ENCODE results near the gene TMEM106A.
"Not testable (repeated sequence)": the region's sequence is repeated elsewhere in the genome, so short reads cannot be mapped to it uniquely, and the experiment has no call there.

The TMEM106A gene, protein sequence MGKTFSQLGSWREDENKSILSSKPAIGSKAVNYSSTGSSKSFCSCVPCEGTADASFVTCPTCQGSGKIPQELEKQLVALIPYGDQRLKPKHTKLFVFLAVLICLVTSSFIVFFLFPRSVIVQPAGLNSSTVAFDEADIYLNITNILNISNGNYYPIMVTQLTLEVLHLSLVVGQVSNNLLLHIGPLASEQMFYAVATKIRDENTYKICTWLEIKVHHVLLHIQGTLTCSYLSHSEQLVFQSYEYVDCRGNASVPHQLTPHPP

DNA sequence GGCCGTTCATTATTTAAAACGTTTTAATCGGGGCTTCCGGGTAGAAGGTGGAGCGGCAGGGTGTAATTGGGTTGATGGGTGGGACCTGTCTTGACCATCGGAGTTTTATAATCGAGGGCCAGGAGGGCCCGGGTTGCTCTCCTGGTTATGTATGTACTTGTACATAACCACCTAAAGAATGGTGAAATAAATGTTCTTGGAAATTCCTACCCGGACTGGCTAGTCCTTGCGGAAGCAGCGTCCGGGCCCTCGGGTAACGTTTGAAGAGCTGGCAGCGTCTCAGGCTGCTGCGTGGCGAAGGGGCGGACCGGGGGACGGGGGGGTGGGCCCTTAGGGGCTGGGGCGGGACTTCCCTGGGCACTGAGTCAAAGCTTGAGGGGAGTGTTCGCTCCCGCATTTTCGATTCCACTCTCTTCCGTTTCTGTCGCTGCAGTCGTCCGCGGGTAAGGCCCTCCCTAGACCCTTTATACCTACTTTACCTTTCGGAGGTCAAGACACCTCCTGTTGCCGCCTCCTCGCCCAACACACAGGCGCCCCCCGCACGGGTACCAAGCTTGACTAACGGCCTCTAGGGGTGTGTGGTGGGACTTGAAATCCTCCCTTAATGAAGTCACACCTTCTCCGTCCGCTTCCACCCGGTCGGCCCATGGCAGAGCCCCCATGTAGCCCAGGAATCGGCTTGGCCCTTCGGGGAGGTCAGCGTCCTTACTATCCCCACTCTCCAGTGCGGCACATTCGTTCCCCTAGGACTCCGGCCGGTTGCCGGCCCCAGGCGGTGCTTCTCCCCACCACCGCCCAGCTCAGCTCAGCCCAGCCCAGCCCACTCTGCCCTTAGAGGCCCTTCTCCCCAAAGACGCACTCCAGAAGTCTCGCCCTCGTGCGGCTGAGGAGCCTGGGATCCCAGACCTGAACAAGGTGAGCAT is at the start of gene TMEM106A:
Gene TMEM106A, plus strand, starts transcription at position 396 of the 923 bp plus-strand sequence. CDS start 1,167 bp downstream, outside the sequence.
- DNase-seq = peak; percentile 56 to 78 (median 70)

DNA sequence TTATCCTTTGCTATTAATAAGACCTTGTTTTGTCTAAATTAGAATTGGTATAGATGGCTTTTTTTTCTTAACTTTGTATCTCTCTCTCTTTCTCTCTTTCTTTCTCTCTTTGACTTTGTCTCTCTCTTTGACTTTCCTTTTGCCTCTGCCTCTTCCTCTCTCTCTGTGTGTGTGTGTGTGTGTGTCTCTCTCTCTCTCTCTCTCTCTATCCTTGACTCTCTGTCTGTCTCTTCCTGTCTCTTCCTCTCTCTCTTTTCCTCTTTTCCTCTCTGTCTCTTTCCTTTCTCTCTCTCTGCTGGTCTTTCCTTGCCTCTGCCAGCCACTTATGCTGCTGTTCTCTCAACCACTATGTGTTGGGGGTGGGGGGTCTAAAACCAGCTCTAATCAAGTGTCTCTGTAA is 45.7 kb upstream of the TMEM106A start:
- DNase-seq = not testable (repeated sequence)

DNA sequence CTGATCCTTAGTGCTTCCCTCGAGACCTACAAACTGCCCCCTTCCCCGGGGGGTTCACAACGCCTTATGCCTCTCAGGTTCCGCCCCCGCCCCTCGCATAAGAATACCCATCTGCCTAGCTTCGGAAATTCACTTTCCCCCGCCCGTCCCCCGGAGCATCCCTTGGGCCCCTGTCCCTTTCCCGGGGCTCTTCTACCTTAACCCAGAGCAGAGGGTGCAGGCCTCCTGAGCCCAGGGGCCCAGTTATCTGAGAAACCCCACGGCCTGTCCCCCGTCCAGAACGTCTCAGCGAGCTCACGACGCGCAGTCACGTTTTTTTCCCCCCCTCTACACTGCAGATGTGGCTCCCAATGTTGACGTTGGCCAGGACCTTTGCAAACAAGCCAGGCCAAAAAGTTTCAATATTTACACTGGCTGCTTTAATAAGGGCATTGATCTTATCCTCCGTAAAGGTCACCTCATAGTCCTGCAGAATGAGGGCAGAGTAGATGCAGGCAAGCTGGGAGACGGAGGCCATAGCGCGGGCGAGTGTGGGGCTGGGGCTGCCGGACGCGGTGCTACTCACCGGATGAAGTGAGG is 42.0 kb upstream of the TMEM106A start:
- peak in 1 of 6 experiments; percentile 18 for DNase-seq

DNA sequence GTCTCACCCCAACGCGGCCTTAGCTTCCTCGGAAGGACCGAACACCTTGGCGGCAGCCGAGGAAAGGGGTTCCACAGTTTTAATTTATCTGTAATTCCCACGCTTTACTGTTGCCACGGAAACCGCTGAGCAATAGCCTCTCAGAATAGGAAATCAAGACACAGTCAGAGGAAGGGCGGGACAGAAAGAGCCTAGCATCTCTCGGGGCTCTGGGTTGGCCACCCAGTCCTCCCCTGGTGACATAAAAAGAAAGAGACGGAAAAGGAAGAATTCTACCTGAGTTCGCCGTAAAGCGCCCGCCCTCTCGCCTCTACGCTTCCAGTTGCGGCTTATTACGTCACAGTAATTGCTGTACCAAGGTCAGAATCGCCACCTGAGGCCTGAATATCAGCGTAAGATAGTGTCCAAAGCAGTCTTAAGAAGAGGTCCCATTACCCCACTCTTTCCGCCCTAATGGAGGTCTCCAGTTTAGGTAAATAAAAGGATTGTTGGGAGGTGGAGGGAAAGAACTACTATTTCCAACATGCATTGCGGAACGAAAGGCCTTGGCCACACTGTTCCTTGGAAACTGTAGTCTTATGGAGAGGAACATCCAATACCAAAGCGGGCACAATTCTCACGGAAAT is 41.4 kb upstream of the TMEM106A start:
- DNase-seq = peak; percentile 73 to 94 (median 90)

DNA sequence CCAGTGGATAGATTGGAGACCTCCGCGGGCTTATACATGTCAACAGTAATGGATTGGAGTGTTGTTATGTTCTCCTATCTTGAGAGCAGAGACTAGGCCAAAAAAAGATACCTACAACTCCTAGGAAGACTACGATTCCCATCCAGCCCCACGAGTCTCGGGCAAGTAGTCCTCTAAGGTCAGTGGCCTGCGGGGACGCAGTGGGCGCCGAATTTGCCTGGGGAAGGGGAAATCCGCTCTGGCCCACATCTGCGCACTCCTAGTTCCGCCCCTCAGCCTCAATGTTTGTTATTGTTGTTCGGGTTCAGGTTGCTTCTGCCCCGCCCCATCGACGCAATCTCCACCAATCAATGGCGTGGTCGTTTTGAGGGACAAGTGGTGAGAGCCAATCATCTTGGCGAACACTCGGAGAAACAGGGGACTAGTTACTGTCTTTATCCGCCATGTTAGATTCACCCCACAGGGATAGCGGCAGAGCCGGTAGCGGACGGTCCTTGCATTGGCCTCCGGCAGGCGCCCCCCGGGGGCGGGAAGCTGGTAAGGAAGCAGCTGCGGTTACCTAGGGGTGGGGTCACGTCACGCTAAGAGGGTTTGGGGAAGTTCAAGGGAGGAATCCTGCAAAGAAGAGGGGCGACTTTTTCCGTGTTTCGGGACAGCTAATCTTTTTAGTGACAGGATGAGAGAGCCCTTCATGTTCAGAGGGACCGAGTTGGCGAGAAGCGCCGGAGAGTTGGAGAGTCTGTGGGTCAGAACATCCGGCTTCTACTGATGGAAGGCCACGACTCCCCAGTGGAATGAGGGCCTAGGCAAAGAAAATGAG is 40.7 kb upstream of the TMEM106A start, which contains the start of gene NBR1:
Gene NBR1, plus strand, starts transcription at position 449 of the 820 bp plus-strand sequence. CDS start 4,586 bp downstream, outside the sequence.
- peak; percentile 91 to 97 (median 96) for DNase-seq

DNA sequence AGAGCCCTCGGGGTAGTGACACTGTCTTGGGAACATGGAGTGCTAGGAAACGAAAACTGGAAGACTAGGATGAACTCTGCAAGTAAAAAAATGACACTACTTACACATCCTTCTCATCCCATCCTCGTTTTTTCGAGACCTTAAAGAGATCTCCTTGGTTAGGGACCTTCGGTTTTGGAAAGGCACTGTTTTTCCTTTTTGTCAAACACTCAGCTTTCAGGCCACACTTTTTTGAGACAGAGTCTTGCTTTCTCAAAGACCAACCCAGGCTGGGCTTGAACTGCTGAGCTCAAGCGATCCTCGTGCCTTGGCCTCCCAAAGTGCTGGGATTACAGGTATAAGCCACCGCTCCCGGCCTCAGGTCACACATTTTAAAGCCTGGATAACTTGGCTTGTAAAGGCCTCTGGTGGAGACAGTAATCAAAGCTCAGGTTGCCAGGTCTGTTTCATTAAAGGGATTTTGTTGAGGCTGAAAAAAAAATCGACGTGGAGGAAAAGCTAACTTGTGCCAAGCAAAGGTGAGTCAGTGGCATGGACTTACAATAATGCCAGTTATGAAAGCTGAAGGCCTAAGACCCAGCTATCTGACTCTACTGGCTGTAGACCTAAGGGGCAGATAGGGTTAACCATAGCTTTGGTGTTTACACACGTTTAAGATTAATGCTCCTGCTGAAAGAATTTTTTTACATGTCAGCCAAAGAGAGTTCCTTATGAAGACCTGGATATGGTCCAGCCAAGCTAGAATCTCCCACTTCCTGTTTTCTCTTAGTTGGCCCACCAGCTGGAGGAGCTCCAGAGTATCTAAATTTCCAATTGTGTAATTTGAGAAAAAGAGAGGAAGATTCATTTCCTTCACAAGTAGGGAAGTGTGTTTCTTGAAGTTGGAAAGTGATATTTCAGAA is 39.8 kb upstream of the TMEM106A start:
- peak in 3 of 6 experiments; percentile 14 to 54 (median 28) for DNase-seq

DNA sequence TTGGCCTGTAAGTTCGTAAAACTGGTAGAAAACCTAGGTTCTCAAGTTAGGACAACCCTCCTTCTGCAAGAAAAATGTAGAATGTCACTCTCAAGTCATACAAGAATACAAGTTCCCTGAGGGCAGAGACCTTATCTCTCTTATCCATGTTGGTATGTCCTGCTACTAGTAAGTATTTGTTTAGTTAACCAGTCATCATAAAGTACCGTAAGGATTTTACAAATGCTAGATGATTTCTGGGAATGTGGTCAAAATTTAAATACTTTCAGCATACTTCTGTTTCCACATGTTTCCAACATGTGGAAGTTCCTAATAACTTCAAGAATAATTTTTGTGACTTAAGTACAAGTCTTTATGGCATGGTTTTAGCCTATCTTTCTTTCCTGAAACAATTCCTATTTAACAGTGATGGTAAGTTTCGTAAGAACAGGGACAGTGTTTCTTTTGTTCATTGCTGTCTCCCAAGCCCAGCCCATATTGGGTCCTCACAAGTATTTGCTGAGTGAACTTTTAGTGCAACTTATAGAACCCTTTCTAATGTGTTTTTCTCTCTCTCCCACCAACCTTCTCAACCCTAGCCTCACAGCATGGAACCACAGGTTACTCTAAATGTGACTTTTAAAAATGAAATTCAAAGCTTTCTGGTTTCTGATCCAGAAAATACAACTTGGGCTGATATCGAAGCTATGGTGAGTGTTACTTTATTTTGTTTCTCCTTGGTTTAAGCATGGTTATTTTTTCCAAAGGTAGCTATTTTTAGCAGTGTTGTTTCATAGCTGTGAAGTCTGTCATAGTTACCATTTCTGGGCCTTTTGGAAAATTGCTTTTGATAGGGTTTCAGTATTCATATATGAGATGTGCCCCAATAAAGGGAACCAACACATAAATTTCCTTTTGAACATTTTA is 36.2 kb upstream of the TMEM106A start:
- no peak for DNase-seq

DNA sequence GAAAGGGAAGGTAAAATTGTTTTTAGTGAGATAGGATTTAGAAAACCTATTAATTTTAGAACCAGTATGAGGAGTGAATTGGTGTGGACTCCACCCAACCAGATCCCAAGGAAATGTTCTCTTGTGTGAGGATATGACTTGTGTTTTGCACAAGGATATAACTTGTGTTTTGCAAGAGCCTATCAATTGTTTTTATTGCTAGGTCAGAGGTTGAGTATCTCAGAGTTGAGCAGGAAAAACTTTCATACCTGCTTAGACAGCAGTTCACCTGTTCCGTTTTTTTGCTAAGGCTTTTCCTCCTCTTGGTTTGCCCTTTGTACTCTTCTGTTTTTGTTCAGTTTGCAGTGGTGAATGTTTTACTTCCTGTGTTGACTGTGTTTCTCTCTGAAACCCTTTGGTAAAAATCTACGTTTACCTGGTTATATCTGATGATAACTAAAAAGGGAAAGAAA is 35.5 kb upstream of the TMEM106A start:
- no peak for DNase-seq

DNA sequence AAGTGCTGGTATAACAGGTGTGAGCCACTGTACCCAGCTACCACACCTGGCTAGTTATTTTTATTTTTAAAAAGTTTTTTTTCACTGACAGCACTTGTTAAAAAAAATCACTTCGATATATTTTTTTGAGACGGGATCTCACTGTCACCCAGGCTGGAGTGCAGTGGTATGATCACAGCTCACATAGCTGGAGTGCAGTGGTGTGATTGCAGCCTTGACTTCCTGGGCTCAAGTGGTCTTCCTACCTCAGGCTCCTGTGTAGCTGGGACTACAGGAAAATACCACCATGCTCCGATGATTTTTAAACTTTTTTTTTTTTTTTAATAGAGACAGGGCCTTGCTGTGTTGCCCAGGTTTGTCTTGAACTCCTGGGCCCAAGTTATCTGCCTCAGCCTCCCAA is 27.8 kb upstream of the TMEM106A start:
- DNase-seq = no peak

DNA sequence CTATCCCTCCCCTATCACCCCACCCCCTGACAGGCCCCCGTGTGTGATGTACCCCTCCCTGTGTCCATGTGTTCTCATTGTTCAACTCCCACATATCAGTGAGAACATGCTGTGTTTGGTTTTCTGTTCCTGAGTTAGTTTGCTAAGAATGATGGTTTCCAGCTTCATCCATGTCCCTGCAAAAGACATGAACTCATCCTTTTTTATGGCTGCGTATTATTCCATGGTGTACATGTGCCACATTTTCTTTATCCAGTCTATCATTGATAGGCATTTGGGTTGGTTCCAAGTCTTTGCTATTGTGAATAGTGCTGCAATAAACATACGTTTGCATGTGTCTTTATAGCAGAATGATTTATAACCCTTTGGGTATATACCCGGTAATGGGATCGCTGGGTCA is 25.0 kb upstream of the TMEM106A start:
- not testable (repeated sequence) for DNase-seq

DNA sequence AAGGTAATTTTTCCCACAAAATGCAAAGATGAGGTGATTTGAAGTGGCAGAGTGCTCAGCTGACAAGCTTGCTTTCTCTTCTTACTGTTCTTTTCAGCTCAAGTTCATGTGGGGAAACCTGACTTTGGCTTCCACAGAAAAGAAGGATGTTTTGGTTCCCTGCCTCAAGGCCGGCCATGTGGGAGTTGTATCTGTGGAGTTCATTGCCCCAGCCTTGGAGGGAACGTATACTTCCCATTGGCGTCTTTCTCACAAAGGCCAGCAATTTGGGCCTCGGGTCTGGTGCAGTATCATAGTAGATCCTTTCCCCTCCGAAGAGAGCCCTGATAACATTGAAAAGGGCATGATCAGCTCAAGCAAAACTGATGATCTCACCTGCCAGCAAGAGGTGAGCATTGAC is 18.4 kb upstream of the TMEM106A start:
- no peak for DNase-seq

DNA sequence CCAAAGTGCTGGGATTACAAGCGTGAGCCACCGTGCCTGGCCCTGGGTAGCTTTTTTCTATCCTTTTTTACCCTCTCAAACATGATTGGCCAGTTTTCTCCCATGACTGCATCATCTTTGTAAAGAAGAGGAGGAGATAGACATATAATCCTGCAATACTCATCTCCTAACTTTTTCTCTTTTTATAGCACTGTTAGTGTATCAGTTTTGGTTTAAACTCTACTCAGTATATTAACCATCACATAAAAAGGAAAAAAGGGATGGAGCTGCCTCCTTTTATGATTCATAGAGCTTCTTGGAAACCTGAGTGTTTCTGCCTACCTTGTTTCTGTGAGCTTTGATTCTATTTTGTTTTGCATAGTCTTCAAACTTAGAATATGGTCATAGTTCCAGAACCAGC is 12.0 kb upstream of the TMEM106A start:
- DNase-seq = no peak

DNA sequence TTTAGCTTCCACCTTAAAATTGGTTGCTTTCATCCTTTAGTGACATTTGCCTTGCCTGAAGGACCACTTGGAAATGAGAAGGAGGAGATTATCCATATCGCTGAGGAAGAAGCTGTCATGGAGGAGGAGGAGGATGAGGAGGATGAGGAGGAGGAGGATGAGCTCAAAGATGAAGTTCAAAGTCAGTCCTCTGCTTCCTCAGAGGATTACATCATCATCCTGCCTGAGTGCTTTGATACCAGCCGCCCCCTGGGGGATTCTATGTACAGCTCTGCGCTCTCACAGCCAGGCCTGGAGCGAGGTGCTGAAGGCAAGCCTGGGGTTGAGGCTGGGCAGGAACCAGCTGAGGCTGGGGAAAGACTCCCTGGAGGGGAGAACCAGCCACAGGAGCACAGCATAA is 11.5 kb upstream of the TMEM106A start:
- DNase-seq = no peak

DNA sequence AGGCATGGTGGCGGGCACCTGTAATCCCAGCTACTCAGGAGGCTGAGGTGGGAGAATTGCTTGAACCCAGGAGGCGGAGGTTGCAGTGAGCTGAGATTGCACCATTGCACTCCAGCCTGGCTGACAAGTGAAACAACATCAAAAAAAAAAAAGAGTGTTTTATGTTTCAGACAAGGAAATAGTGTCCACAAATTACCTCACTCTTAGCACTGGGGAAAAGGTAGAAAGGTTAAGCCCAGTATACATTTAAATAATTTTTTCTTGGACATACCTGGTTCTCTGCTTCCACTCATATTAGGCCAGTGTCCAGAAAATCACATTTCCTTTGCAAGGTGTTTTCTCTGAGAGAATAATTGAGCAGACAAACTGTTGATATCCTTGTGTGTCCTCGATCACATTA is 8.7 kb upstream of the TMEM106A start:
- DNase-seq = not testable (repeated sequence)

DNA sequence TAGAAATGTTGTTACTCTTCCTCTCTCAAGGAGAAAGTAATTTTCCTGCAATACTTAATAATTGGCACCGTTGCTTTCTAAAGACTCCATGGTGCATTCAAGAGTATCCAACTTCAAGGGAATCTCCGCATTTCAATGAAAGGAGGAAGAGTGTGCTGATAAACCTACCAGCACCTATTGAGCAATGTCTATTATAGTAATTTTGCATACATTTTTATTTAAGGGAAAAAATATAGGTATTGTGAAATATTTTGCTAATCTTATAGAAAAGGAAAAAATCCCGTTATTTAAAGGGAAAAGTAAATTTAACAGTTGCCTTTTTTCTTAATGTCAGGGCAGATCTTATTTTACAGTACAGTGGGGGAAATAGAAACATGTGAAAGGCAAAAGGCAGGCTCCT is 1.1 kb upstream of the TMEM106A start:
- no peak for DNase-seq

DNA sequence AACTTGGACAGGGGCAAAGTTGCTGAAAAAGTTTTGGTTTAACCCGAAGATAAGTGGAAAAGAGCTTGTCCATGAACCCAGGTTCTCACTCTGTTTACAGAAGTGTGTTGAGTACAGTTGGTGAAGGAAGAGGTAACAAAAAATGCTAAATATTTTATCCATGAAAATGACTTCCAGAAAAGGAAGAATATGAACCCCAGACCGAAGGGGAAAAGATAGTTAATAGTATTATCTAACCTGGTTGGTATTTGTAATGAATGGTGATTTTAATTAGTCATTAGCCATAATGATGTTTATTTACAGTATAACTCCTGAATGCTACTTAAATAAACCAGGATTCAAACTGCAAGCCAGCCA is 574 bp upstream of the TMEM106A start:
- DNase-seq = peak in 1 of 6 experiments; percentile 26

DNA sequence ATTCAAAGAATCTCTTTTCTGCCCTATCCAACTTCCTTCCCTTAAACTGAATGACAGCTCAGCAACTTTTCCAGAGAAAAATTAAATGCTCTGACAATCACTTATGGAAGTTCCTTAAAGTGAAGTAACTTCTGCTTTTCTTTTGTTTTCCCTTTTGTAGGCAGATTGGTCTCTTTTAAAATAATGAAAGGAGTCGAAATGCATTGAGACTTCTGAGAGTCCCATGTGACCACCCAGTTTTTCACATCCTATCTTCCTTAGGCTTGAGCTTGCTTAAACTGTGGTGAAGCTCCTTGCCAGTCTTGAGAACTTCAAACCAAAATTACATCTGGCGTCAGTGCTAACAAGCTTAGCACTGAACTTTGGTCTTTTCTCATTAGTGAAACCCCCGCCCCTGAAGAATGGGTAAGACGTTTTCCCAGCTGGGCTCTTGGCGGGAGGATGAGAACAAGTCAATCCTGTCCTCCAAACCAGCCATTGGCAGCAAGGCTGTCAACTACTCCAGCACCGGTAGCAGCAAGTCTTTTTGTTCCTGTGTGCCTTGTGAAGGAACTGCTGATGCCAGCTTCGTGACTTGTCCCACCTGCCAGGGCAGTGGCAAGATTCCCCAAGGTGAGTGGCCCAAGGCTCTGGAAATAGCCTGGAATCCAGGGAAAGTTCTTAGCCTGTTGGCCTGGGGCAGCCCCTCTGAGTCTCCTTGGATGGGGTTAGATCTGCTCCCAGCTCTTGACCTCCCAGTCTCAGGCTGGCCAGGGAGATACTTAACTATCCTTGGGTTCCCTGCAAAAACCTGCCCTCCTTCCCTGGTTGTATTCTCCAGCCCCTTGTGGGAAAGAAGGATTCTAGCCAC is 1.2 kb downstream of the TMEM106A start:
- peak in 1 of 6 experiments; percentile 25 for DNase-seq

DNA sequence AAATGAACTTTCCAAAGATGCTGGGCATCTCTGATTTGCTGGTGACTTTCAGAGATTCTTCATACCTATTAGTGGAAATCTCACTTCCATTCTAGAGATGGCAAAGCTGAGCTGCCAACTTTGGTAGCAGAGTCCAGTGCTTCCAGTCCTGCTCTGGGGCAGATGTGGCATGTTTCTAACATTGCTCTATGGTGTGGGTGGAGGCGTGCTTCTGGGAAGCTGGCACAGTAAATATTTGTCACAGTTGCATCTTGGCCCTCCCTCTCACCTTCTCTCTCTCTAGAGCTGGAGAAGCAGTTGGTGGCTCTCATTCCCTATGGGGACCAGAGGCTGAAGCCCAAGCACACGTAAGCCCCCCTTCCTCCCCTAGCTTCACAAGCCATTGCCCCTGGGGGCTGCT is 1.9 kb downstream of the TMEM106A start:
- no peak for DNase-seq

DNA sequence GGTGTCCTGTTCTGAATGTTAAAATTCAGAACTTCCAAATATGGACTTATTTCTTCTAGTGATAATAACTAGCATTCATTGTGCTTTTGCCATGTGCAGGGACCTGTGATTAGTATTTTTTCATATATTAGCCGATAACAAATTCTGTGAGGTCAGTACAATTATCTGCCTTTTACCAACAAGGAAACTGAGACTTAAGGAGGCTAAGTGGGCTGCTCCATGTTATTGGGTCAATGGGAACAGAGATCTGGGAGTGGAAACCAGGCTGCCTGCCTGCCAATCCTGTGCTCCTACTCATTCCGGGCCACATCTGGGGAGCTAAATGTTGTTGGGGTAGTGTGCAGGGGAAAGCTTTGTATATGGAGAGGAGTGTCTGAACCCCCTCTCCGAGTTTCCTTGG is 3.7 kb downstream of the TMEM106A start:
- DNase-seq = no peak

Measured in stimulated activated naive CD4-positive, alpha-beta T cell (primary cell).